Renal pelvis (tissue), 4 donors: ENCODE data around the gene RPS19. TPM values are rescaled to one million over a fixed set of nuclear protein-coding genes. Genes with fewer than 3 reads are reported as not detected.
"Not testable (repeated sequence)": the region's sequence is repeated elsewhere in the genome, so short reads cannot be mapped to it uniquely, and the experiment has no call there.

Experiments used
- DNase-seq: peaks from one replicate; pipeline ENCODE4 v3.0.0-alpha.2; 2013
- polyA plus RNA-seq, 3 donors: library from polyadenylated mRNA; unstranded; fragments of 120-200 nt; gene quantifications; one replicate each; pipeline ENCODE4 v1.2.1, GENCODE V29; 2013; ENCODE audit not compliant: insufficient read length in 3 of 3

Gene RPS19
- polyA plus RNA-seq, 3 donors: 1,296 to 1,888 (median 1,672) TPM

DNA sequence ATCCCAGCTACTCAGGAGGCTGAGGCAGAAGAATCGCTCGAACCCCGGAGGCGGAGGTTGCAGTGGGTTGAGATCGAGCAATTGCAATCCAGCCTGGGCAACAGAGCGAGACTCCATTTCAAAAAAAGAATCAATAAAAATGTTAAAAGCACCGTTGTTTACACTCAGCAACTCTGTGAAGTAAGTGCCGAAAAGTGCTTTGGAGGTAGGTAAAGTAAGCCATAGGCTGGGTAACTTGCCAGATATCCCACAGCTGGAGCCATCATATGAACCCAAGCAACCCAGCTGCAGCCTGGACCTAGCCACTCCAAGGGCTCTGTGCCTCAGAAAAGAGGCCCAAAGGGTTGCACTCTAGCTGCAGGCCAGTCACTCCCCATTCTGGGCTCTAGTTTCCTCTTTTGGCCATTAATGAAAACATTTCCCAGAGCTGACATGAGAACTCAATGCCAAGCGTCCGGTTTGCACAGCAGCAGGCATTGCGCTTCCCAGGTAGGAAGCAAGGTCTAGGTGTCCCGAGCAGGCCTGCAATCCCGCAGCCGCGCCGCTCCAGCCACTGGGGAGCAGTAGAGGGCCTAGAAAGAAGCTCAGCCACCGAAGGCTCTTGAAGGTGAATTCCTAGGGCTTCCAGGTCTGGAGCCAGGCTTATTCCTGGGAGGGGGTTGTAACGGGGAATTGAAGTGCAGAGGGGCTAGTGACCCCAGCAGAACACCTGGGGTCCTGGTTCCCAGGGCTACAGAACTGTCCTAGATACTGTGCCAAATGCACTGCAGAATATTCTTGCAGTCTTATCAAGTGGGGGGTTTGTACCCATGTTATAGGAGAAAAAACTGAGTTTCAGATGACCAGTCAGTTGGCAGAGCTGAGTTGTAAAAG, 13.0 kb downstream of the RPS19 start:
- peak; percentile 59 for DNase-seq

- DNase-seq: not testable (repeated sequence)
Observed at GRCh38 chr19:41875973-41876372, 15.9 kb downstream of the RPS19 start.

DNA sequence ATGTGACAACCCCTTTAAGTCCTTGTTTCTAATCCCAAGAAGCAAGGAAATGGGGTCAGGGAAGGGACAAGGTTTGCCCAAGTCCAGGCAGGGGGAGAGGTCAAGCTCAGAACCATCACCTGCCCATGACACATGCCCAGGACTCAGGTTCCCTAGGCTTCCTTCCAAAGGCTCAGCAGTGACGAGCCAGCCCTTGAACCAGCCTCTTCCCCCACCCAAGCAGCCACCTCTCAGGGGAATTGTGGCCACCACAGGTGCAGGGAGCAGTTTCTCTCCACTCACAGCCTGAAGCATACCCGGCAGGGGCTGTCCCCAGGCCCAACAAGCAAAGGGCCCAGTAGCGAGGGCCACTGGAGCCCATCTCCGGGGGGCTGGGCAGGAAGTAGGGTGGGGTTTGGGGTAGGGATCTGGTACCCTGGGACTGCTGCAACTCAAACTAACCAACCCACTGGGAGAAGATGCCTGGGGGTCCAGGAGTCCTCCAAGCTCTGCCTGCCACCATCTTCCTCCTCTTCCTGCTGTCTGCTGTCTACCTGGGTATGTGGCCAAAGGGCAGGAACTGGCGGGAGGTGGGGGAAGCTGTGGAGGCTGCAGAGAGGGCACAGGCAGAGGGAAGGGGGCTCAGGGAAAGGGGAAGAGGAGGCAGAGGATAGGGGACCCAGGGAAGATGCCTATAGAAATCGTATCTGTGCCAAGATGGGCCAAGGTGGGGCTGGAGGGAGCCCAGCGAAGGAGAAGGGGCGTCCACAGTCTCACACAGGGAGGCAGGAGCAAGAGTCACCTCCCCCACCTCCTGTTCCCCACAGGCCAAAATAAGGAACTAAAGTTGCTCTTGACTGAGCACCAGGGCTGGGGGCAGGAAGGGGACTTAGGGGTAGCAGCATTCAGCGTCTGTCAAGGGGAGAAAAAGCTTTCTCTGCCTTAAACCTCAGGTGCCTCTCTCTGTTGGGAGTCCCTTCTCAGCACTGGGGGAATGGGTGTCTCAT, 17.1 kb downstream of the RPS19 start, which contains the start of gene CD79A:
CD79A (plus strand) TSS at position 433 of the 986 bp plus-strand sequence; CDS start at position 459, 26 bp downstream.
- DNase-seq: no peak

GRCh38 chr19:41877916-41878905, 18.2 kb downstream of the RPS19 start:
- DNase-seq: no peak

DNA sequence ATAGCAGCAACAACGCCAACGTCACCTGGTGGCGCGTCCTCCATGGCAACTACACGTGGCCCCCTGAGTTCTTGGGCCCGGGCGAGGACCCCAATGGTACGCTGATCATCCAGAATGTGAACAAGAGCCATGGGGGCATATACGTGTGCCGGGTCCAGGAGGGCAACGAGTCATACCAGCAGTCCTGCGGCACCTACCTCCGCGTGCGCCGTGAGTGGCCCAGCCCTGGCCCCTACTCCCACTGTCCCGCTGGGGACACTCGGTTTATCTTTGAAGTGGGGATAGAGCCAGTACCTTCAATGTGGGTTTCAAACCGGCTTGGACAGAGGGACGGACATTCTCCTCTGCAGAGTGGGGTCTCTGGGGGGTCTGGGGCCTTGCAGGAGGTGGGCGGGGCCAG, 19.0 kb downstream of the RPS19 start:
- DNase-seq: no peak

DNA sequence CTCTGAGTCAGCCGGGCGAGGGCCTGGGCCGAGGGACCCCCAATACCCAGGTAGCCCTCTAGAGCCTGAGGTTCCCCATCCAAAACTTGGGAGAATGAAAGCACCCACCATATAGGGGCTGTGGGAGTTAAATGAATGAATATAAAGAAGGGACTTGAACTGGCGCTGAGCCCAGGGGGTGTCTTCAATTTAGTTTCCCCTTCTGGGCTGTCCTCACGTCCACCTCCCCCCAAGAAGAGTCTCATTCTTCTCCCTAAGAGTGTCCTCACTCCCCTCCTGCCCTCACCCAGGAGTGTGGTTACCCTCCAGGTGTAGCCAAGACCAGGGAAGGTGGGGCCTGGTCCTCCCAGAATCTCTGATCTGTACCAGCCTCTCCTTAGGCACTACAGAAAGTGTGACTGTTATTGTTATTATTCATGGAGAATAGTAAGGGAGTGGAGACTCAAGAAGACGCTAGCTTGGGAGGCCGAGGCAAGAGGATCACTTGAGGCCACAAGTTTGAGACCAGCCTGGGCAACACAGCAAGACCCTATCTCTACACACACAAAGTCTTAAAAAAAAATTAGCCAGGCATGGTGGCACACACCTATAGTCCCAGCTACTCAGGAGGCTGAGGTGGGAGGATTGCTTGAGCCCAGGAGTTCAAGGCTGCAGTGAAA, 19.7 kb downstream of the RPS19 start:
- no peak for DNase-seq

- DNase-seq: no peak
Observed at GRCh38 chr19:41880329-41880708, 20.3 kb downstream of the RPS19 start.

DNA sequence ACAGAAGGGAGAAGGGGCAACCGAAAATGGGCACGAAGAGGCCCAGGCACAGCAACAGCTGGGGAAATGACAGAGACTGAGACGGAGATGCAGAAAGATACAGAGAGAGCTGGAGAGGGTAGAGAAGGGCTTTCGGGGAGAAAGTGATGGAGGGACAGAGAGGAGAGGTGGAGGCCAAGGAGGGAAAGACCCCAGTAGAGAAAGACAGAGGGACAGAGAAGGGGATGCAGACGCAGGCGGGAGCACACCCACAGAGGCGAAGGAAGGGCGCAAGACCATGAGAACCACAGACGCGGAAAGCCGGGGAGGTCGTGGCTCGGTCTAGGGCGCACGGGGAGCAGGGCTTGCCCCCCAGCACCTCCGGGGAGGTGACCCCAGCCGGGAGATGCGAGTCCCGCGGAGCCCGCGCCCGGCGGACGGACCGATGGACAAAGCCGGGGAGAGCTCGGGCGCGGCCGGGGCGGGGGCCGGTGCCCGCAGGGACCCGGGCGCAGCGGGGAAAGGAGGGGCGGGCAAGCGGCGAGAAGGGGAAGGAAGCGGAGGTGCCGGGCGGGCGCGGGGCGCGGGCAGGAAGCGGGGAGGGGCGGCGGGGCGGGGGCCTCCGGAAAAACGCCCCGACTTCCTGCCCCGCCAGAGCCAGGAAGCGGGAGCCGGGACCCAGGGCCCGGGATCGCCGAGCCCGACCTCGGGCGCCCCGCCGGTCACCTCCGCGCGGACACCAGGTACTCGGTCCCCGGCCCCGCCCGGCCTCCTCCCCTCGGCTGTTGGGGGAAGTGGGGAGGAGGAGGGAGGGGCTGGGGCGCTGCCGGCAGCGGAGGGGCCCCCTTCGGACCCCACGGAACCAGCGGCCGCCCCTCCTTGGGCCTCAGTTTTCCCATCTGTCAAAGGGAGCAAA, 22.8 kb downstream of the RPS19 start, which contains the start of gene ARHGEF1:
ARHGEF1 (plus strand) TSS at position 617 of the 895 bp plus-strand sequence. CDS start 4,899 bp downstream, outside the sequence.
- no peak for DNase-seq

GRCh38 chr19:41883463-41883820, 23.4 kb downstream of the RPS19 start:
- DNase-seq: no peak

DNA sequence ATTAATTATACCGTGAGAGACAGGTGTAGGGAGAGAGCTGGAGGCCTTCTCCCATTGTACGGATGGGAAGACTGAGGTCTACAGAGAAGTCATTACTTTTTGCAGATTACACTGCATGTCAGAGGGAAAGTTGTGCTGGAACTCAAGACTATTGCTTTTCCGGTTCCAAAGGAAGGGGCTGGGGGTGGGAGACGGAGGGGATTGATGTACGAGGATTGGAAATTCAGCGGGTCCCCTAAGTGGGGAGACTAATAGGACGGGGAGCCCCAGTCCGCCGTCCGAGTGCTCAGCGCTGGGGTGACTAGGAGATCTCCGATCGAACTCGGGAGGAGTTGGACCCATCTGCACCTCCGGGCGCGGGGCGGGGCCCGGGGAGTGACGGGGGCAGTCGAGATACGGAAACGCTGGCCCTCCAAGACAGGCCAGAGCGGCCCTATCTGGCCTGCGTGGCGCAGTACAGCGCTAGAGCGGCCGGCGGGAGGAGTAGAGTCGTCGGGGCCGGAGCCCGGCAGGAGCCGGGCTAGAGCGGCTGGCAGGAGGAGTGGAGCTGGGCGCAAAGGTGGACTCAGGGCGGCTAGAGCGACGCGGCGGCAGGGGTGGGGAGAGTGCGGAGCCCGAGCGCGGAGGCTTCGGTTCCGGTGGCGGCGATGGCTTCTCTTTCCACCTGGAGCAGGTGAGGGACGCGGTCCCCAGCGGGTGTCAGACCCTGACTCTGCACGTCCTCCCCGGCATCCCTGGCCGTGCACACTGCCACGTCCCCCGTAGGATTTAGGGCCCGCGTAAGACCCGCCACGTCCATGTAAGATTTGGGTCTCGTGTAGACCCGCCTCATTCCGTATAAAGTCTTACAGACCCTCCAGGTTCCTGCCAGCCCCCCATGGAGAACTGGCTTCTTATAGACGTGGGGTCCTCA, 24.0 kb downstream of the RPS19 start:
- DNase-seq: peak; percentile 93

GRCh38 chr19:41886761-41887710, 27.0 kb downstream of the RPS19 start:
- DNase-seq: no peak

- DNase-seq: no peak
Observed at GRCh38 chr19:41887711-41888382, 27.8 kb downstream of the RPS19 start.

DNA sequence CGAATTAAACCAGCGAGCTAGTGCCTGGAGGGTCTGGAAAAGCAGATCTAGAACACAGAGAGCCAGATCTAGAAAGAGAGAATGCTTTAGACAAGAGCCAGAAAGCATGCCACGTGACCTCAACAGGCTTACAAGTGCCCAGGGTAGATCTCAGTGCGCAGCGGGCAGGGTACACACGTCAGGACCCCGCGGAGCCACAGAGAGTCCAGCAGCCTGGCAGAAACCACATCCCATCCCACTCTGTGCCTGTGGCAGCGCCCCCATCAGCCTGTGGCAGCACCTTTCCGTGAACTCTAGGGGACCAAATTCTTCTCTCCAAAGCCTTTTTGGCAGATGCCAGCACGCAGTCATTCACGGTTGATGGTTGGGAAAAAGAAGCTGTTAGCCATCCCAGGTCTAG, 28.9 kb downstream of the RPS19 start:
- no peak for DNase-seq

DNA sequence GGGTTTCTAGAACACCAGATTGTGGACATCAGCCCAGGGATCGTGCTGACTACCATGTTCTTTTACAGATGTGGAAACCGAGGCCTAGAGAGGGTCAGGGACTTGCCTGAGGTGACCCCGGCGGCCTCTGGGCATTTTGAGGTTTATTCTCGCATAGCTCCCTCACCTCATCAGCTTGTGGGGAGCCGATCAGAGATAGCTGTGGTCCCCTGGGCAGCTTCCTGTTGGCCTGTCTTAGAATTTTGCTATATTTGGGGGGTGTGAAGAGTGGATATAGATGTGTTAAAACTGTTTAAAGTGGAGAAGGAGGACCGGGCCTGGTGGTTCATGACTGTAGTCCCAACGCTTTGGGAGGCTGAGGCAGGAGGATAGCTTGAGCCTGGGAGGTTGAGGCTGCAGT, 29.8 kb downstream of the RPS19 start:
- DNase-seq: no peak

GRCh38 chr19:41890936-41891335, 30.9 kb downstream of the RPS19 start:
- no peak for DNase-seq

DNA sequence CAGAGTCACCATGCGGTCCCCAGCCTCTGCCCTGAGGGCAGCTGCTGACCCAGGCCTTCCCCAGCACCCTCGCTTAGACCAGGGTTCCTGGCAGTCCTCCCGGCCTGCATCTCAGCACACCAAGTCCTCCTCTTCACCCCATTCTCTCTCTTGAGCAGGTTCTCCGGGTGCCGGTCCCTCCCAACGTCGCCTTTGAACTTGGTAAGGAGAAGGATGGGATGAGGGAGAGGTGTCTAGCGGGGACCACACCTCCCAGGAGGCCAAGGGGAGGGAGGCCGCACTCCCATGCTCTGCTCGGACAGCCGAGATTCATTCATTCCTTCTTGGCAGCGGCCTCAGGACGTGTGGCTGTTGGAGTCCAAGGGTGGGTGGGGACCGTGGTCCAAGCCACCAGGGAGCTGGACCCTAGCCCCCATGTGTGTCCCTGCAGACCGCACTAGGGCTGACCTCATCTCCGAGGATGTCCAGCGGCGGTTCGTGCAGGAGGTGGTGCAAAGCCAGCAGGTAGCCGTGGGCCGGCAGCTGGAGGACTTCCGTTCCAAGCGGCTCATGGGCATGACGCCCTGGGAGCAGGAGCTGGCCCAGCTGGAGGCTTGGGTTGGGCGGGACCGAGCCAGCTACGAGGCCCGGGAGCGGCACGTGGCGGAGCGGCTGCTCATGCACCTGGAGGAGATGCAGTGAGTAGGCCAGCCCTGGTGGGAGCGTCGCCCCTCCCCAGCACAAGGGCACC, 32.3 kb downstream of the RPS19 start:
- DNase-seq: no peak
